ENCODE data around the gene NINL.
"Not testable (repeated sequence)": the region's sequence is repeated elsewhere in the genome, so short reads cannot be mapped to it uniquely, and the experiment has no call there.

The NINL gene

GRCh38 chr20:25503936-25504335 lies 81.4 kb downstream of the NINL start:
- no peak for DNase-seq (ENCODE audit: low read depth in 2 of 2)

GRCh38 chr20:25503051-25503639 lies 82.2 kb downstream of the NINL start:
- not testable (repeated sequence) for DNase-seq (ENCODE audit: low read depth in 2 of 2)

GRCh38 chr20:25500880-25501351 lies 84.4 kb downstream of the NINL start:
- DNase-seq (ENCODE audit: low read depth in 2 of 2) = no peak

- DNase-seq (ENCODE audit: low read depth in 2 of 2) = no peak
Measured at GRCh38 chr20:25499855-25500434, 85.4 kb downstream of the NINL start.

GRCh38 chr20:25499031-25499430 lies 86.3 kb downstream of the NINL start:
- DNase-seq (ENCODE audit: low read depth in 2 of 2) = no peak

GRCh38 chr20:25498280-25498606 lies 87.1 kb downstream of the NINL start:
- DNase-seq (ENCODE audit: low read depth in 2 of 2) = no peak

GRCh38 chr20:25497586-25498279 lies 87.6 kb downstream of the NINL start:
- DNase-seq (ENCODE audit: low read depth in 2 of 2) = no peak

- no peak for DNase-seq (ENCODE audit: low read depth in 2 of 2)
Measured at GRCh38 chr20:25496968-25497401, 88.3 kb downstream of the NINL start.

- DNase-seq (ENCODE audit: low read depth in 2 of 2) = no peak
Measured at GRCh38 chr20:25496165-25496967, 89.0 kb downstream of the NINL start.

- no peak for DNase-seq (ENCODE audit: low read depth in 2 of 2)
Measured at GRCh38 chr20:25495189-25495824, 90.0 kb downstream of the NINL start.

- no peak for DNase-seq (ENCODE audit: low read depth in 2 of 2)
Measured at GRCh38 chr20:25494506-25495188, 90.7 kb downstream of the NINL start.

- no peak for DNase-seq (ENCODE audit: low read depth in 2 of 2)
Measured at GRCh38 chr20:25493748-25494505, 91.4 kb downstream of the NINL start.

- no peak for DNase-seq (ENCODE audit: low read depth in 2 of 2)
Measured at GRCh38 chr20:25493137-25493536, 92.2 kb downstream of the NINL start.

GRCh38 chr20:25491446-25492038 lies 93.8 kb downstream of the NINL start:
- DNase-seq (ENCODE audit: low read depth in 2 of 2) = no peak

GRCh38 chr20:25490656-25491445 lies 94.5 kb downstream of the NINL start:
- no peak for DNase-seq (ENCODE audit: low read depth in 2 of 2)

- no peak for DNase-seq (ENCODE audit: low read depth in 2 of 2)
Measured at GRCh38 chr20:25489221-25489871, 96.0 kb downstream of the NINL start.

GRCh38 chr20:25487975-25488374 lies 97.4 kb downstream of the NINL start:
- DNase-seq (ENCODE audit: low read depth in 2 of 2) = no peak

GRCh38 chr20:25487306-25487705 lies 98.0 kb downstream of the NINL start:
- no peak for DNase-seq (ENCODE audit: low read depth in 2 of 2)

GRCh38 chr20:25486377-25486776 lies 99.0 kb downstream of the NINL start:
- no peak for DNase-seq (ENCODE audit: low read depth in 2 of 2)

Measured in activated CD8-positive, alpha-beta memory T cell treated with anti-CD3 and anti-CD28 coated beads for 4 hours (primary cell).